Measurements from ENCODE around the gene EPHB2.

The EPHB2 gene

GRCh38 chr1:22789356-22789994, 78.8 kb downstream of the EPHB2 start:
- TF ChIP-seq CTCF (IDR thresholded peaks at IDR 0.05; ENCODE audit: low read length, missing control alignments) = no peak
- peak; percentile 23 for DNase-seq (ENCODE audit: low read depth)
- no peak overlapping the region for H3K4me3 ChIP-seq (replicated peaks; ENCODE audit: low read depth, low read length)

GRCh38 chr1:22790232-22791008, 79.8 kb downstream of the EPHB2 start:
- no peak overlapping the region for H3K4me3 ChIP-seq (replicated peaks; ENCODE audit: low read depth, low read length)
- TF ChIP-seq CTCF (IDR thresholded peaks at IDR 0.05; ENCODE audit: low read length, missing control alignments) = no peak
- no peak for DNase-seq (ENCODE audit: low read depth)

GRCh38 chr1:22791831-22792347, 81.2 kb downstream of the EPHB2 start:
- no peak for DNase-seq (ENCODE audit: low read depth)
- no peak for TF ChIP-seq CTCF (IDR thresholded peaks at IDR 0.05; ENCODE audit: low read length, missing control alignments)
- H3K4me3 ChIP-seq (replicated peaks; ENCODE audit: low read depth, low read length) = no peak overlapping the region

- H3K4me3 ChIP-seq (replicated peaks; ENCODE audit: low read depth, low read length) = no peak overlapping the region
- no peak for TF ChIP-seq CTCF (IDR thresholded peaks at IDR 0.05; ENCODE audit: low read length, missing control alignments)
Measured at GRCh38 chr1:22792396-22793160, 81.9 kb downstream of the EPHB2 start.

GRCh38 chr1:22793647-22794046, 83.0 kb downstream of the EPHB2 start:
- no peak overlapping the region for H3K4me3 ChIP-seq (replicated peaks; ENCODE audit: low read depth, low read length)
- no peak for DNase-seq (ENCODE audit: low read depth)
- TF ChIP-seq CTCF (IDR thresholded peaks at IDR 0.05; ENCODE audit: low read length, missing control alignments) = no peak

More at GRCh38 chr1:22792396-22793160, 81.9 kb downstream of the EPHB2 start:
- DNase-seq (ENCODE audit: low read depth) = no peak

- TF ChIP-seq CTCF (IDR thresholded peaks at IDR 0.05; ENCODE audit: low read length, missing control alignments) = no peak
- no peak overlapping the region for H3K4me3 ChIP-seq (replicated peaks; ENCODE audit: low read depth, low read length)
- DNase-seq (ENCODE audit: low read depth) = no peak
Measured at GRCh38 chr1:22794647-22795365, 84.2 kb downstream of the EPHB2 start.

All from fibroblast of pulmonary artery (primary cell).